ENCODE measurements around the gene XCR1.

Gene XCR1

DNA sequence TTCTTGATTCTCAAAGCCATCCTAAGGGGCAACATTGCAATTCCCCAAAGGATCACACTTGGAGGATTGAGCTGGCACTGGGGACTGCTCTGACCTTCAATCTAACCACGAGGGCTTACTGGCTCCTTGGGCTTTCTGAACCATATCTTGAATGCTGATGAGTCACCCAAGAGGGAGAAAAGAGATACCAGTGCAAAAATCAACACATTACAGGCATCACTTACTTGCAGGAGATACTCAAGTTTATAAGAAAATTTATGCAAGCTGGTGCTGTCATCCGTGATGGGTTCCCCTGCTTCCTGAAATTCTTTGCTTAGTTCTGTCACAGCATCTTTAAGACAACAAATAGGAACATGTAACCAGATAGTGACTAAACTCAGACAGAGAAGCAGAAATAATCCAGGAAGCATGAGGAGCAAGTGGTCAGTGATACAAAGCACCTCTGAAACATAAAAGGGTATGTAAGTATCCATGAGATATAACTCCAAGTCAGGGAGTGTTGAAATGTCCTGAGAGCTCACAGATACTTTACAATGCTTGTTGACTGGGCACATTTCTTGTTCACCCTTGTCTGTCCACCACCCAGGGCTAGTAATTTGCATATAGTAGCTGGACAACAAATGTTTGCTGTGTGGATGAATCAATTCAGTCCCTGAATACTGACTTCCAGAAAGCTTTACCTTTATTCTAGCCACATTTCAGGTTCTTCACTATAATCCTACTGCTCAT is 45.8 kb downstream of the XCR1 start:
- DNase-seq: peak; percentile 65
- no peak overlapping the region for H3K27ac ChIP-seq
- H3K4me3 ChIP-seq (ENCODE audit: low read depth, low read length): no peak overlapping the region
- peaks cover 11% of the 10 kb centered on the region for H3K36me3 ChIP-seq (replicated peaks)
- in situ Hi-C loops (cut with HindIII; ENCODE audit: low pct_ligation_motif_present, low sequenced_read_pairs): no loop called here
- TF ChIP-seq, protein P1, sequence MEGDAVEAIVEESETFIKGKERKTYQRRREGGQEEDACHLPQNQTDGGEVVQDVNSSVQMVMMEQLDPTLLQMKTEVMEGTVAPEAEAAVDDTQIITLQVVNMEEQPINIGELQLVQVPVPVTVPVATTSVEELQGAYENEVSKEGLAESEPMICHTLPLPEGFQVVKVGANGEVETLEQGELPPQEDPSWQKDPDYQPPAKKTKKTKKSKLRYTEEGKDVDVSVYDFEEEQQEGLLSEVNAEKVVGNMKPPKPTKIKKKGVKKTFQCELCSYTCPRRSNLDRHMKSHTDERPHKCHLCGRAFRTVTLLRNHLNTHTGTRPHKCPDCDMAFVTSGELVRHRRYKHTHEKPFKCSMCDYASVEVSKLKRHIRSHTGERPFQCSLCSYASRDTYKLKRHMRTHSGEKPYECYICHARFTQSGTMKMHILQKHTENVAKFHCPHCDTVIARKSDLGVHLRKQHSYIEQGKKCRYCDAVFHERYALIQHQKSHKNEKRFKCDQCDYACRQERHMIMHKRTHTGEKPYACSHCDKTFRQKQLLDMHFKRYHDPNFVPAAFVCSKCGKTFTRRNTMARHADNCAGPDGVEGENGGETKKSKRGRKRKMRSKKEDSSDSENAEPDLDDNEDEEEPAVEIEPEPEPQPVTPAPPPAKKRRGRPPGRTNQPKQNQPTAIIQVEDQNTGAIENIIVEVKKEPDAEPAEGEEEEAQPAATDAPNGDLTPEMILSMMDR (IDR thresholded peaks at IDR 0.05; ENCODE audit: low read depth, low read length, missing control alignments): no peak
- H3K27me3 ChIP-seq (replicated peaks): no peaks in the 10 kb centered on the region

DNA sequence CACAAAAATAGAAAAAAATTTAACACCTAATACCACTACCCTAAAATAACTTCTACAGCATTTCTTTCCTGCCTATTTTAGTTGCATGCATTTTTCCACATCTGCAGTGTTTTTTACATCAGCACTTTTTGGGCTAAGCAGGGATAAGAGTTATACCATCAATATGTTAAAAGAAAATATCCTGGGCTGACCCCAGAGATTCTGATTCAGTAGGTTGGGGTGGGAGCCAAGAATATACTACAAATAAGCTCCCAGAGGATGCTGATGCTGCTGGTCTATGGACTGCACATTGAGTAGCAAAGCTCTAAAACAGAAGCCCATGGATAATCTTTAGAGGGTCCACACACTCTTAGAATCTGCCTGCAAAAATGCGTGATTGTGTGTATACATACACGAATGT is 46.5 kb downstream of the XCR1 start:
- H3K27me3 ChIP-seq (replicated peaks): no peaks in the 10 kb centered on the region
- H3K36me3 ChIP-seq (replicated peaks): peaks cover 11% of the 10 kb centered on the region
- H3K4me3 ChIP-seq (ENCODE audit: low read depth, low read length): no peak overlapping the region
- peak; percentile 15 for DNase-seq
- no peak overlapping the region for H3K27ac ChIP-seq
- in situ Hi-C loops (cut with HindIII; ENCODE audit: low pct_ligation_motif_present, low sequenced_read_pairs): no loop called here
- TF ChIP-seq, protein P1 (IDR thresholded peaks at IDR 0.05; ENCODE audit: low read depth, low read length, missing control alignments): no peak

DNA sequence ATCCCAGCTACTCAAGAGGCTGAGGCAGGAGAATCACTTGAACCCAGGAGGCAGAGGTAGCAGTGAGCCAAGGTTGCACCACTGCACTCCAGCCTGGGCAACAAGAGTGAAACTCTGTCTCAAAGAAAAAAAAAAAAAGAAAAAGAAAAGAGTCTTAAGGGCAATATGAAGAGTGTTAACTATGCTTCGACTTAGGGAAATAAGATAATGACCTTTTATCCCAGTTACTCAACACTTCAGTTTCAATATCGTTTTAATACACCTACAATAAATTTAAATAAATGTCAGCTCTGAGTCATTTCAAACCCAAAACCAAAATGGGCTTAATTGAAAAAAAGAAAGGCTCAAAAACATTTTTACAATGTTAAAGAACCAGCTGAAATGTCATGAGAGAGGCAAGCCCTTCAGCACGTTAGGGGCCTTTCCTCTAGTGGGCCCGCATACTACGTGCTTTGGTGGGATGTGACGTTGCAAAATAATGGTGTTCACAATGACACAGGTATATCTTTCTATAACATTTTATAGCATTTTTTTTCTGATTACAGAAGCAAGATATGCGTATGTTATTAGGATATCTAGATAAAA is 47.0 kb downstream of the XCR1 start:
- in situ Hi-C loops (cut with HindIII; ENCODE audit: low pct_ligation_motif_present, low sequenced_read_pairs): no loop called here
- peaks cover 12% of the 10 kb centered on the region for H3K36me3 ChIP-seq (replicated peaks)
- no peak overlapping the region for H3K4me3 ChIP-seq (ENCODE audit: low read depth, low read length)
- no peaks in the 10 kb centered on the region for H3K27me3 ChIP-seq (replicated peaks)
- no peak overlapping the region for H3K27ac ChIP-seq
- TF ChIP-seq, protein P1 (IDR thresholded peaks at IDR 0.05; ENCODE audit: low read depth, low read length, missing control alignments): no peak
- DNase-seq: no peak

DNA sequence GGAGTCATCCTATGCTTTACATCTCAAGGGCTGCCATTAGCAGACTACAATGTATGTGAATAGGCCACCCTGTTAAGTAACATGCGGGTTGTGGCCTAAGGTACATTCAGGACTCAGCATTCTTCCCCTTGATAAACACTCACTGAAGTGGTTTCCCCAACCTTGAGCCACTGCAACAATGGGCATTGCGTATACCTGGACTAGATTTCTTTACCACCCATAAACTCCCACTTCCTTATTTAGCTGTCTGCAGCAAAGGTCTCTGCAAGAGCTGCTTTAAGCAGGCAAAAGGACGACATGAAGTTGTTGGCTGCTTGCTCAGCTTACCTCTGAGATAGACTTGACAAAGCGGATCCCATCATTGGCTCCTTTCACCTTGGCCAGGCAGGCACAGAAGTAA is 47.9 kb downstream of the XCR1 start:
- H3K4me3 ChIP-seq (ENCODE audit: low read depth, low read length): no peak overlapping the region
- in situ Hi-C loops (cut with HindIII; ENCODE audit: low pct_ligation_motif_present, low sequenced_read_pairs): no loop called here
- H3K27me3 ChIP-seq (replicated peaks): no peaks in the 10 kb centered on the region
- H3K36me3 ChIP-seq (replicated peaks): peaks cover 22% of the 10 kb centered on the region
- no peak for DNase-seq
- H3K27ac ChIP-seq: no peak overlapping the region
- TF ChIP-seq, protein P1 (IDR thresholded peaks at IDR 0.05; ENCODE audit: low read depth, low read length, missing control alignments): no peak

DNA sequence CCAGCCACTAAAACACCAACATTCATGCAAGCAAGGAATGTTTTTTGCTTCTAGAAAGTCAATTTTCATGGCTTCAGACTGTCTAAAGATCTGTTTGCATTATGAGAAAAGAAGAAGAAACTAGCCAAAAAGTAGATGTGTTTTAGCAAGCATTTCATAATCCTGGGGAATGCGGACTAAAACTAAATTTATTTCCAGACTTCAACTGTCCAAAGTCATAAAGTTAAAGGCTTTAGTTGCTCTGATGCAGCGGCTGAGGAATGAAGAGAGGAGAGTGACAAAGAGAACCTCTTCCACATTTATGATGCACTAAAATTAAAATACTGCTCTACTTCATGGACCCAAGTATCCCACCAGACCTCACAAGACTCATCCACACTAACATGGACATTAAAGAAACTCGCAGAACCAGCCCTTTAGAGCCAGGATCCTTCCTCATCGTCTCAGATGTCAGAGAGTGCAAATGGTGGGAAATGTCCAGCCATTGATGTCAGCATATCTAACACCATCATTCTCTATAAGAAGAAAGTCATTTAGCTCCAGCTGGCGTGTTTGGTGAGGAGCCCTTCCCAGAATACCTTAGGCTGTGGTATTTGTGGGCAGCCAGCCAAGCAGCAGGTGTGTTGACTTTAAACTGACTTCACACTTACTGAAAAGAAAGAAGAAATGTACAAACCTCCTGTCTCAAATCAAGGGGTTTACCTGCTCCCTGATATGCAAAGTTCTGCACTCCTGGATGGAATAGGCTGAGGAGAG is 49.1 kb downstream of the XCR1 start:
- TF ChIP-seq, protein P1 (IDR thresholded peaks at IDR 0.05; ENCODE audit: low read depth, low read length, missing control alignments): no peak
- no peak for DNase-seq
- Histone ChIP-seq H3K36me3 (replicated peaks) (peaks cover 26% of the 10 kb centered on the region), H3K27ac (no peak overlapping the region), H3K27me3 (replicated peaks) (no peaks in the 10 kb centered on the region), H3K4me3 (ENCODE audit: low read depth, low read length) (no peak overlapping the region)
- in situ Hi-C loops (cut with HindIII; ENCODE audit: low pct_ligation_motif_present, low sequenced_read_pairs): no loop called here
